CD14-positive monocyte (primary cell): ENCODE measurements around the gene CABLES2. TPM values are rescaled to one million over a fixed set of nuclear protein-coding genes. Genes with fewer than 3 reads are reported as not detected.

ENCODE experiments used
- DNase-seq, 3 donors: peaks; one replicate each; pipeline ENCODE4 v3.0.0-alpha.2; 2011 to 2022
- H2AFZ ChIP-seq: 2 replicates; pipeline ENCODE4 v1.6.0; 2012; ENCODE audit warnings: mild to moderate bottlenecking, low read depth, low read length, inconsistent platforms; ENCODE audit not compliant: insufficient read depth, poor library complexity, severe bottlenecking
- H3K27ac ChIP-seq, 2 donors: 1 replicate in 1 of 2; 2 replicates in 1 of 2; pipeline ENCODE4 v1.5.1; 2012 to 2013; ENCODE audit warnings: low read length in 2 of 2, control low read depth in 1 of 2, inconsistent platforms in 1 of 2, low read depth in 1 of 2, mild to moderate bottlenecking in 1 of 2
- H3K27me3 ChIP-seq, 2 donors: one replicate each; pipeline versions ENCODE4 v1.6.0 to v1.6.1; 2011 to 2013; ENCODE audit warnings: low read length in 2 of 2; ENCODE audit not compliant: control insufficient read depth in 2 of 2, insufficient read depth in 2 of 2
- H3K36me3 ChIP-seq, 2 donors: replicated peaks in 1 of 2; 1 replicate in 1 of 2; 2 replicates in 1 of 2; pipeline versions ENCODE4 v1.5.1 to v1.6.1; 2012 to 2013; ENCODE audit warnings: low read length in 2 of 2, control low read depth in 1 of 2, inconsistent platforms in 1 of 2, mild to moderate bottlenecking in 1 of 2; ENCODE audit not compliant: insufficient read depth in 2 of 2, control insufficient read depth in 1 of 2
- H3K4me1 ChIP-seq, 2 donors: 1 replicate in 1 of 2; 2 replicates in 1 of 2; pipeline versions ENCODE4 v1.5.1 to v1.6.1; 2012 to 2013; ENCODE audit warnings: low read length in 2 of 2, control low read depth in 1 of 2, inconsistent platforms in 1 of 2, mild to moderate bottlenecking in 1 of 2, moderate library complexity in 1 of 2; ENCODE audit not compliant: insufficient read depth in 2 of 2, control insufficient read depth in 1 of 2
- H3K4me2 ChIP-seq: replicated peaks from 2 replicates; pipeline ENCODE3; 2012; ENCODE audit warnings: low read length, moderate library complexity, mild to moderate bottlenecking; ENCODE audit not compliant: poor library complexity, severe bottlenecking; ENCODE audit errors: extremely low read depth
- H3K4me3 ChIP-seq, 3 experiments: fragments of 200-600 bp in 1 of 3; sonication (generic) in 1 of 3; replicated peaks in 1 of 3; 1 replicate in 2 of 3; 2 replicates in 1 of 3; pipeline ENCODE4 v1.5.1; 2011 to 2013; ENCODE audit warnings: low read length in 3 of 3, mild to moderate bottlenecking in 3 of 3, control low read depth in 2 of 3, low read depth in 2 of 3, inconsistent platforms in 1 of 3, moderate library complexity in 1 of 3
- H3K79me2 ChIP-seq: 2 replicates; pipeline ENCODE4 v1.6.0; 2012; ENCODE audit warnings: mild to moderate bottlenecking, control low read depth, inconsistent platforms, low read length, moderate library complexity; ENCODE audit not compliant: insufficient read depth
- H3K9ac ChIP-seq: 2 replicates; pipeline ENCODE4 v1.6.0; 2017; ENCODE audit warnings: low read length, mild to moderate bottlenecking; ENCODE audit not compliant: insufficient read depth, poor library complexity, severe bottlenecking
- H3K9me3 ChIP-seq, 2 donors: replicated peaks in 1 of 2; 1 replicate in 1 of 2; 2 replicates in 1 of 2; pipeline versions ENCODE4 v1.5.1 to v1.6.1; 2012 to 2013; ENCODE audit warnings: low read length in 2 of 2, control low read depth in 1 of 2; ENCODE audit not compliant: control insufficient read depth in 1 of 2, insufficient read depth in 1 of 2
- H4K20me1 ChIP-seq: 2 replicates; pipeline ENCODE4 v1.6.0; 2012; ENCODE audit warnings: mild to moderate bottlenecking, low read length, control low read depth, moderate library complexity; ENCODE audit not compliant: insufficient read depth
- H3K27ac Mint-ChIP-seq, 7 donors: one replicate each; pipeline ENCODE4 v1.8.0; 2020; ENCODE audit warnings: mild to moderate bottlenecking in 7 of 7, mixed read lengths in 7 of 7, moderate library complexity in 6 of 7, inconsistent platforms in 2 of 7
- H3K27me3 Mint-ChIP-seq, 3 donors: one replicate each; pipeline ENCODE4 v1.8.0; 2021 to 2022; ENCODE audit warnings: low read depth in 3 of 3, mild to moderate bottlenecking in 3 of 3, mixed read lengths in 3 of 3, moderate library complexity in 3 of 3, inconsistent platforms in 1 of 3
- H3K36me3 Mint-ChIP-seq, 2 donors: one replicate each; pipeline ENCODE4 v1.8.0; 2020; ENCODE audit warnings: mixed read lengths in 2 of 2, inconsistent platforms in 1 of 2, mild to moderate bottlenecking in 1 of 2
- H3K4me1 Mint-ChIP-seq: one replicate; pipeline ENCODE4 v1.8.0; 2020; ENCODE audit warnings: mild to moderate bottlenecking, mixed read lengths
- H3K4me3 Mint-ChIP-seq, 2 donors: one replicate each; pipeline ENCODE4 v1.8.0; 2020; ENCODE audit warnings: mild to moderate bottlenecking in 2 of 2, mixed read lengths in 2 of 2, moderate library complexity in 1 of 2
- H3K9me3 Mint-ChIP-seq, 7 donors: one replicate each; pipeline ENCODE4 v1.8.0; 2020 to 2022; ENCODE audit warnings: mixed read lengths in 7 of 7, mild to moderate bottlenecking in 6 of 7, moderate library complexity in 6 of 7, inconsistent platforms in 2 of 7
- CTCF ChIP-seq: fragments of 200-600 bp; IDR thresholded peaks from one replicate; pipeline ENCODE4 v1.8.0; 2022; ENCODE audit warnings: antibody characterized with exemption, mild to moderate bottlenecking
- WGBS: methylation state at CpG from one replicate; pipeline ENCODE4 v1.1.5; 2013; ENCODE audit warnings: missing lambda C conversion rate; ENCODE audit not compliant: insufficient coverage; 5-methylcytosine and 5-hydroxymethylcytosine counted together
- intact Hi-C, 2 donors: fragments of 100-400 bp; cut with micrococcal nuclease; formaldehyde crosslinking; loops; one replicate each; pipeline versions ENCODE4 v1.15.0 to v1.15.1; 2023
- polyA plus RNA-seq, 3 donors: library from polyadenylated mRNA; depleted of rRNA in 1 of 3; unstranded in 2 of 3; stranded (reverse) in 1 of 3; fragments of 300-500 nt in 2 of 3; fragments of >200 nt in 1 of 3; fragmentation: Illumina TruSeq in 2 of 3; gene quantifications; 1 replicate in 2 of 3; 2 replicates in 1 of 3; pipeline ENCODE4 v1.2.3, GENCODE V29; 2012 to 2021

Gene CABLES2
- polyA plus RNA-seq, 3 donors, result 0.60 to 4.0 (median 0.61) TPM

GRCh38 chr20:62408640-62409039 lies 1.6 kb upstream of the CABLES2 start:
- 100% methylated on average over 6 of the region's 12 CpGs for WGBS
- H3K27ac Mint-ChIP-seq, result no peak overlapping the region
- peaks cover 10% of the 10 kb centered on the region for H4K20me1 ChIP-seq
- intact Hi-C loops, result loop anchor here (5.0 to 10.0 kb wide), 3 partner anchors 174 to 389 kb away; partner anchors contain the start of genes MRGBP (in 2 of the 2) and OSBPL2 (in 1 of the 2)
- H3K4me2 ChIP-seq, result no peak overlapping the region
- no peak overlapping the region for H3K9ac ChIP-seq
- no peaks in the 10 kb centered on the region for H3K36me3 ChIP-seq
- H3K27ac ChIP-seq, result no peak overlapping the region
- H3K4me1 Mint-ChIP-seq, result peaks cover 34% of the 10 kb centered on the region
- no peaks in the 10 kb centered on the region for H3K9me3 Mint-ChIP-seq
- H3K4me1 ChIP-seq, result peaks cover 30 to 41% of the 10 kb centered on the region in 2 donors
- H3K4me3 ChIP-seq, result no peak overlapping the region
- no peak overlapping the region for H2AFZ ChIP-seq
- H3K27me3 ChIP-seq, result peaks cover 0 to 3% of the 10 kb centered on the region in 2 donors
- no peak for DNase-seq
- peak overlapping the region in 1 of 2 donors; percentile 9 for H3K4me3 Mint-ChIP-seq
- peaks cover 12 to 17% (median 13%) of the 10 kb centered on the region in 3 donors for H3K27me3 Mint-ChIP-seq
- H3K79me2 ChIP-seq, result peaks cover 23% of the 10 kb centered on the region
- H3K9me3 ChIP-seq, result no peaks in the 10 kb centered on the region
- no peak for TF ChIP-seq CTCF
- peaks cover 0 to 4% of the 10 kb centered on the region in 2 donors for H3K36me3 Mint-ChIP-seq

GRCh38 chr20:62408055-62408454 lies 970 bp upstream of the CABLES2 start:
- H3K27me3 ChIP-seq, result peaks cover 0 to 3% of the 10 kb centered on the region in 2 donors
- 96% methylated on average over 14 of the region's 15 CpGs for WGBS
- TF ChIP-seq CTCF, result no peak
- peak overlapping the region; percentile 76 for H3K4me2 ChIP-seq
- Mint-ChIP-seq H3K27ac (peak overlapping the region in 1 of 7 donors; percentile 50), H3K9me3 (no peaks in the 10 kb centered on the region), H3K36me3 (peaks cover 3 to 8% of the 10 kb centered on the region in 2 donors), H3K4me3 (no peak overlapping the region), H3K27me3 (peaks cover 12 to 17% (median 13%) of the 10 kb centered on the region in 3 donors), H3K4me1 (peaks cover 34% of the 10 kb centered on the region)
- DNase-seq, result no peak
- intact Hi-C loops, result loop anchor here (5.0 to 10.0 kb wide), 3 partner anchors 173 to 389 kb away; partner anchors contain the start of genes MRGBP (in 2 of the 2) and OSBPL2 (in 1 of the 2)
- peak overlapping the region; percentile 86 for H2AFZ ChIP-seq
- no peak overlapping the region for H3K9ac ChIP-seq
- peaks cover 30 to 41% of the 10 kb centered on the region in 2 donors for H3K4me1 ChIP-seq
- H3K9me3 ChIP-seq, result no peaks in the 10 kb centered on the region
- peaks cover 23% of the 10 kb centered on the region for H3K79me2 ChIP-seq
- H4K20me1 ChIP-seq, result peaks cover 10% of the 10 kb centered on the region
- no peak overlapping the region for H3K27ac ChIP-seq
- H3K36me3 ChIP-seq, result no peaks in the 10 kb centered on the region
- H3K4me3 ChIP-seq, result peak overlapping the region in 1 of 3 experiments; percentile 79
